ENCODE results near the gene SPINT1. TPM values are rescaled to one million over a fixed set of nuclear protein-coding genes. Genes with fewer than 3 reads are reported as not detected.
A peak's percentile ranks its signal among the peaks of the same experiment; 100 is the strongest.

SPINT1 gene
- total and polyA plus RNA-seq, 2 of the 13 experiments (the other 11 are each of a cell fraction or from before 2014, with no cell fraction given): 0.49 to 2.5 TPM

DNA sequence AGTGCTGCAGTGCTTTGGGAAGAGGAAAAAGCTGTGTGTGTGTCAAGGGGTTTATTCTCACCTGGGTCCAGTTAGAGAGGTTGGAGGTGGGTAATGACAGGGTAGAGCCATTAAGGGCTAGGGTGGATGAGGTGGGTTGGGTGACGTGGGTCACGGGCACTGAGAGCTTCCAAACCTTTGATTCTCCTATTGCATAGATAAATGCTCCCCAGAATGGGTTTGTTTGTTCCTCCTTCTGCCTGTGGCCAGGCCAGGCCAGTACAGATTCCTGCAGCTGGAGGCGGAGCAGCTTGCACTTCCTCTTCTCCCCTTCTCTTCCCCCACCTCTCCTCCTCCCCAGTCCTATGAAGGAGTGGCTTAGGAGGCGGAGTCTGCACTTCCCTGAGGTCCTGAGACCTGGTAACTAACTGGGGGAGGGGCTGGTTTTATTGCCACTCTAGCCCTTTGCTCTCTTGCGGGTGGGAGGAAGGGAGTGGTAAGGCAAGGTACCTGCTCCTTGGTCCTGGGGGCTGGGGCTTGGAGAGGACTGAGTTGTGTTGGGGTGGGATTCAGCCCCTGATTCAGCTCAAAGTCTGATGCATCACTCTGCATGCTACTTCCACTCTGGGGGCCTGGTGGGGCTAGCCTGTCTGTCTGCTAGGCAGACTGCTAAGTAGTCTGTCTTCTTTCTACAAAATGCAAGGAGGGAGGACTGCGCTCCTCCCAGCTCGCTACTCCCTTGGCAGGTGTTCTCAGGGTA lies 3.5 kb downstream of the SPINT1 start (continued):
- TF ChIP-seq EZH2 (conservative IDR thresholded peaks at IDR 0.05; ENCODE audit: low read depth, low read length) (no peak), ZNF644 (CRISPR knock-in tag; IDR thresholded peaks at IDR 0.05; ENCODE audit: low read depth) (no peak), ZNF563 (CRISPR knock-in tag; IDR thresholded peaks at IDR 0.05) (no peak), HNRNPUL1 (IDR thresholded peaks at IDR 0.05; ENCODE audit: low read depth, low read length) (no peak), PHF20 (CRISPR knock-in tag; IDR thresholded peaks at IDR 0.05) (no peak), ZNF292 (CRISPR knock-in tag; IDR thresholded peaks at IDR 0.05; ENCODE audit: borderline replicate concordance, low read depth) (0 out of 2 replicates have a peak, but pooled peaks have one; percentile 25), ZNF556 (CRISPR knock-in tag; IDR thresholded peaks at IDR 0.05; ENCODE audit: borderline replicate concordance) (no peak), NFE2 (CRISPR knock-in tag; IDR thresholded peaks at IDR 0.05) (no peak), ZNF883 (CRISPR knock-in tag; IDR thresholded peaks at IDR 0.05; ENCODE audit: not compliant biosample characterization) (no peak), TEAD3 (CRISPR knock-in tag; optimal IDR thresholded peaks at IDR 0.05; ENCODE audit: borderline replicate concordance) (peak; percentile 35), ZNF224 (CRISPR knock-in tag; IDR thresholded peaks at IDR 0.05) (no peak), ARNT (IDR thresholded peaks at IDR 0.05) (no peak), DMAP1 (CRISPR knock-in tag; IDR thresholded peaks at IDR 0.05) (no peak), ERF (CRISPR knock-in tag; IDR thresholded peaks at IDR 0.05) (no peak), MAZ (IDR thresholded peaks at IDR 0.05; ENCODE audit: borderline replicate concordance, low read depth, low read length) (peak; percentile 30; the same call in 1 of the 2 replicates), MAZ (CRISPR knock-in tag; IDR thresholded peaks at IDR 0.05; ENCODE audit: low read depth) (no peak), SUZ12 (IDR thresholded peaks at IDR 0.05; ENCODE audit: low read depth, low read length) (no peak), ZFP36L2 (CRISPR knock-in tag; IDR thresholded peaks at IDR 0.05) (no peak), ZNF121 (CRISPR knock-in tag; IDR thresholded peaks at IDR 0.05) (peak; percentile 90)
- TF ChIP-seq, protein P1, sequence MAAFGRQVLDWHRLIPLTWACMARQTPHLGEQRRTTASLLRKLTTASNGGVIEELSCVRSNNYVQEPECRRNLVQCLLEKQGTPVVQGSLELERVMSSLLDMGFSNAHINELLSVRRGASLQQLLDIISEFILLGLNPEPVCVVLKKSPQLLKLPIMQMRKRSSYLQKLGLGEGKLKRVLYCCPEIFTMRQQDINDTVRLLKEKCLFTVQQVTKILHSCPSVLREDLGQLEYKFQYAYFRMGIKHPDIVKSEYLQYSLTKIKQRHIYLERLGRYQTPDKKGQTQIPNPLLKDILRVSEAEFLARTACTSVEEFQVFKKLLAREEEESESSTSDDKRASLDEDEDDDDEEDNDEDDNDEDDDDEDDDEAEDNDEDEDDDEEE (CRISPR knock-in tag; IDR thresholded peaks at IDR 0.05): no peak
- TF ChIP-seq, protein P2, sequence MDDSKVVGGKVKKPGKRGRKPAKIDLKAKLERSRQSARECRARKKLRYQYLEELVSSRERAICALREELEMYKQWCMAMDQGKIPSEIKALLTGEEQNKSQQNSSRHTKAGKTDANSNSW (CRISPR knock-in tag; IDR thresholded peaks at IDR 0.05; ENCODE audit: borderline replicate concordance): no peak
- TF ChIP-seq, protein P3, sequence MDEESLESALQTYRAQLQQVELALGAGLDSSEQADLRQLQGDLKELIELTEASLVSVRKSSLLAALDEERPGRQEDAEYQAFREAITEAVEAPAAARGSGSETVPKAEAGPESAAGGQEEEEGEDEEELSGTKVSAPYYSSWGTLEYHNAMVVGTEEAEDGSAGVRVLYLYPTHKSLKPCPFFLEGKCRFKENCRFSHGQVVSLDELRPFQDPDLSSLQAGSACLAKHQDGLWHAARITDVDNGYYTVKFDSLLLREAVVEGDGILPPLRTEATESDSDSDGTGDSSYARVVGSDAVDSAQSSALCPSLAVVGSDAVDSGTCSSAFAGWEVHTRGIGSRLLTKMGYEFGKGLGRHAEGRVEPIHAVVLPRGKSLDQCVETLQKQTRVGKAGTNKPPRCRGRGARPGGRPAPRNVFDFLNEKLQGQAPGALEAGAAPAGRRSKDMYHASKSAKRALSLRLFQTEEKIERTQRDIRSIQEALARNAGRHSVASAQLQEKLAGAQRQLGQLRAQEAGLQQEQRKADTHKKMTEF (CRISPR knock-in tag; IDR thresholded peaks at IDR 0.05): no peak
- TF ChIP-seq, protein P4, sequence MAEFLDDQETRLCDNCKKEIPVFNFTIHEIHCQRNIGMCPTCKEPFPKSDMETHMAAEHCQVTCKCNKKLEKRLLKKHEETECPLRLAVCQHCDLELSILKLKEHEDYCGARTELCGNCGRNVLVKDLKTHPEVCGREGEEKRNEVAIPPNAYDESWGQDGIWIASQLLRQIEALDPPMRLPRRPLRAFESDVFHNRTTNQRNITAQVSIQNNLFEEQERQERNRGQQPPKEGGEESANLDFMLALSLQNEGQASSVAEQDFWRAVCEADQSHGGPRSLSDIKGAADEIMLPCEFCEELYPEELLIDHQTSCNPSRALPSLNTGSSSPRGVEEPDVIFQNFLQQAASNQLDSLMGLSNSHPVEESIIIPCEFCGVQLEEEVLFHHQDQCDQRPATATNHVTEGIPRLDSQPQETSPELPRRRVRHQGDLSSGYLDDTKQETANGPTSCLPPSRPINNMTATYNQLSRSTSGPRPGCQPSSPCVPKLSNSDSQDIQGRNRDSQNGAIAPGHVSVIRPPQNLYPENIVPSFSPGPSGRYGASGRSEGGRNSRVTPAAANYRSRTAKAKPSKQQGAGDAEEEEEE (CRISPR knock-in tag; IDR thresholded peaks at IDR 0.05; ENCODE audit: borderline replicate concordance): no peak
